ENCODE measurements around the gene STARD3NL. TPM values are rescaled to one million over a fixed set of nuclear protein-coding genes. Genes with fewer than 3 reads are reported as not detected.

STARD3NL gene
- total and polyA plus RNA-seq, 2 of the 13 experiments (the other 11 are each of a cell fraction or from before 2014, with no cell fraction given), result 37.3 to 42.3 TPM

GRCh38 chr7:38192327-38192726, 14.3 kb downstream of the STARD3NL start (continued):
- TF ChIP-seq ZNF646 (CRISPR knock-in tag; IDR thresholded peaks at IDR 0.05), result no peak
- no peak for TF ChIP-seq ETV6 (CRISPR knock-in tag; conservative IDR thresholded peaks at IDR 0.05)
- TF ChIP-seq NR2F1 (CRISPR knock-in tag; IDR thresholded peaks at IDR 0.05), result no peak
- TF ChIP-seq GABPA (IDR thresholded peaks at IDR 0.05; ENCODE audit: low read depth, low read length), result no peak
- TF ChIP-seq GABPA (CRISPR knock-in tag; IDR thresholded peaks at IDR 0.05; ENCODE audit: low read depth), result no peak
- TF ChIP-seq CREM (IDR thresholded peaks at IDR 0.05), result no peak
- no peak for TF ChIP-seq CREM (CRISPR knock-in tag; IDR thresholded peaks at IDR 0.05)
